NOMO-1 (cell line): ENCODE results near the gene FRRS1.

Experiments used
- DNase-seq, 2 experiments: peaks; one replicate each; lab custom pipeline; 2025; ENCODE audit not compliant: unreplicated experiment in 2 of 2; lab: John Stamatoyannopoulos, UW

FRRS1 gene, protein sequence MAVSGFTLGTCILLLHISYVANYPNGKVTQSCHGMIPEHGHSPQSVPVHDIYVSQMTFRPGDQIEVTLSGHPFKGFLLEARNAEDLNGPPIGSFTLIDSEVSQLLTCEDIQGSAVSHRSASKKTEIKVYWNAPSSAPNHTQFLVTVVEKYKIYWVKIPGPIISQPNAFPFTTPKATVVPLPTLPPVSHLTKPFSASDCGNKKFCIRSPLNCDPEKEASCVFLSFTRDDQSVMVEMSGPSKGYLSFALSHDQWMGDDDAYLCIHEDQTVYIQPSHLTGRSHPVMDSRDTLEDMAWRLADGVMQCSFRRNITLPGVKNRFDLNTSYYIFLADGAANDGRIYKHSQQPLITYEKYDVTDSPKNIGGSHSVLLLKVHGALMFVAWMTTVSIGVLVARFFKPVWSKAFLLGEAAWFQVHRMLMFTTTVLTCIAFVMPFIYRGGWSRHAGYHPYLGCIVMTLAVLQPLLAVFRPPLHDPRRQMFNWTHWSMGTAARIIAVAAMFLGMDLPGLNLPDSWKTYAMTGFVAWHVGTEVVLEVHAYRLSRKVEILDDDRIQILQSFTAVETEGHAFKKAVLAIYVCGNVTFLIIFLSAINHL

DNA sequence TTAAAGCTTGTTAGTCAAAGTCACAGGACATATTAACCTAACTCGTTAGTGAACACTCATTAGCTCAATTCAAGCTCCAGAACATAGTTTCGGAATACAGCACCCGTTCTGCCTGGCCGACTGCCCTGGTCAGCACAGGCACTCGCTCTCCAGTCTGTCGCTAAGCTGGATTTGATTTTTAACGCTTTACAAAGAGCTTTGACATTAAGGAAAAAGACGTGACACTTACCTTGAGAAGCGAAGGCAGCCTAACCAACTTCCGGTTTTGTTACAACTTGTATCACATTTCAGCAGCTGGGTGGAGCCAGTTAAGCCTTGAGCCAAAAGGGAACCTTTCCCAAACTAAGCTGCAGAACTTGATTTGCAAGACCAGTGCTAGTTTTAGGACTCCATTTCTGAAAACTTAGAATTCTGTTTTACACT lies at the start of gene FRRS1:
FRRS1 (minus strand) TSS at position 258 of the 423 bp plus-strand sequence. CDS start 17,867 bp downstream, outside the sequence.
- DNase-seq, result peak; percentile 91

DNA sequence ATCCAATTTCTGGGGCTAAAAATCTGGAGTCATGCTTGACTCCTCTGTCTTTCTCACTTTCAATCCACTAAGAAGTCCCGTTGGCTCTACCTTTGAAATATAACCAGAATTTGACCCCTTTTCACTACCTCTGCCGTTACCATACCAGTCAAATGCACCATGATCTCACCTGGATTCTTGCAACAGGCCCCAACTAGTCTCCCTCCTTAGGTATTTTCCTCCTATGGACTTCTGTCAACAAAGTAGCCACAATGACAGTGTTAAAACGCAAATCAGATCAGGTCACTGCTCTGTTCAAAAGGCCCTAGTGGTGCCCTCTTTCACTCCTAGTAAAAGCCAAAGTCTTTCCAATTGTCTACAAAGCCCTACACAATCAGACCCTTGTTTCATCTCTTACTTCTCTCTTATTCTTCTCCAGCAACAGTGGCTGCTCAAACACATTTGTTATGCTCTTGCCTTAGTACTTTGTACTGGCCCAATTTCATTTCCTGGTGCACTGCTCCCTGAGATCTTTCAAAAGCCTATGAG lies 48.0 kb upstream of the FRRS1 start:
- no peak for DNase-seq

DNA sequence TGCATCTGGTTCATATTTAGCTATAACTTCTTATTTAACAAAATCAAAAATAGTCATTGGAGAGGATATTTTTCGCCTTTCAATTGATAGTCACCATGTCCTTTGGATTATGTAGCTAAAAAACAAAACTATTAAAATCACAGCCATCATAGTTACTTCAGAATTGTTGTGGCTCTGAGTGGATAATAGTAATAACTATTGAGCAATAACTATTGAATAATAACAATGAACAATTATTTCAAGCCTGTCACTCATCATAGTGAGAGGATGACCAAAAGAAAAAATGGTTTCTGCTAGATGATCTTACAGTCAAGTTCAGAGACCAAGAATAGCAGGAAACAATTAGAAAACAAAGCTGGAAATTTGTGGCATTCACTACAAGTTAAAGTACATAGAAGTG lies 45.3 kb upstream of the FRRS1 start:
- DNase-seq, result no peak

DNA sequence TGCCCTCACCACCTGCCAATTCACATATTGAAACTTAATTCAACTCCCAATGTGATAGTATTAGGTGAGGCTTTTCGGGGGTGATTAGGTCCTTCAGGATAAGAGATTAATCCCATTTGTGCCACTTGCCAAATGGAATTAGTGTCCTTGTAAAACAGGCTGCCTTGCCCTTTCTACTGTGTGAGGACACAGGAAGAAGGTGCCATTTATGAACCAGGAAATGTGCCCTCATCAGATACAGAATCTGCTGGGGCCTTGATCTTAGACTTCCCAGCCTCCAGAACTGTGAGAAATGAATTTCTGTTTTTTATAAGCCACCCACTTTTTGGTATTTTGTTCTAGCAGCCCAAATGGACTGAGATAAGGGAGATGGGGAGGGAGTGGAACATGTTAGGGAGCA lies 44.6 kb upstream of the FRRS1 start:
- DNase-seq, result no peak

- peak; percentile 68 to 82 for DNase-seq
Observed at GRCh38 chr1:99808391-99809115, 42.1 kb upstream of the FRRS1 start.

- DNase-seq, result no peak
Observed at GRCh38 chr1:99806882-99807281, 40.4 kb upstream of the FRRS1 start.

DNA sequence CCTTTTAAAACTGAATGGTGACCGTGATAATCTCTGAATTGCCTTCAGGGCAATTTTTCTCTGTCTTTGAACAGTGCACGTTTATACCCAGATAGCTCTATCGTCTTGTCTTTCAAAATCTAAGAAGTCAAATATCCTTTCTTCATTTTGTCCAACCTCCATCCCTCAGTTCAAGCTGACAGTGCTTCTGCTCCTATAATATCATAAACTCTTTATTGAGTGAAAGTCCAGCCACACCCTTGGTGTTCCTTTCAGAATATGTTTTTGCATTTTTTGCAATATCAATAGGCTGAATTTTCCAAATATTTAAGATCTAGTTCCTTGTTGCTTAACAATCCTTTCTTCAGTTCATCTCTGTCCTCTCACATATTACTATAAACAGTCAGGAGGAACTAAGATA lies 35.1 kb upstream of the FRRS1 start:
- DNase-seq, result no peak

- peak; percentile 48 to 68 for DNase-seq
Observed at GRCh38 chr1:99793861-99794260, 27.4 kb upstream of the FRRS1 start.

DNA sequence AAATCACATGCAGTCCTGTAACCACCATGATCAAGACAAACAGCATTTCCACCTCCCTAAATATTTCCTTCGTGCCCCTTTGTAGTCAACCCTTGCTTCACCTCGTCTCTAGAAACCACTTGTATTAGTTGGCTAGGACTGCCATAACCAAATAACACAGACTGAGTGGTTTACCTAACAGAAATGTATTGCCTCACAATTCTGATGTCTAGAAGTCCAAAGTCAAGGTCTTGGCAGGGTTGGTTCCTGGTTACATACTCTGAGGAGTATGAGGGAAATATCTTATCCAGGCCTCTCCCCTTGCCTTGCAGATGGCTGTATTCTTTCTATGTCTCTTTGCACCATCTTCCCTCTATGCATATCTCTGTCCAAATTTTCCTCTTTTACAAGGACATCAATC lies 23.3 kb upstream of the FRRS1 start:
- DNase-seq, result no peak

DNA sequence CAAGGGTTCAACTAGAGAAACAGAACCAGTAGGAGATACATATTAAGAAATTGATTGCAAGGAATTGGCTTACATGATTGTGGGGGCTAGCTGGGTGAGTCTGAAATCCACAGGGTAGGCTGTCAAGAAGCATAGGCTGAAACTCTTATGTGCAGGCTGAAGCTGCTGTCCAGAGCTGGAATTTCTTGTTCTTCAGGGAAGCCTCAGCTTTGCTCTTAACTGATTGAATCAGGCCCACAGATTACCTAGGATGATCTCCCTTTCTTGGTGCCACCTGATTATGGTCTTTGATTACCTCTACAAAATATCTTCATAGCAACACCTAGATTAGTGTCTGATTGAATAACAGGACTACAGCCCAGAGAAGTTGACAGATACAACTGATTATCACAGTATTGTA lies 22.5 kb upstream of the FRRS1 start:
- DNase-seq, result no peak

GRCh38 chr1:99786751-99787501 lies 20.5 kb upstream of the FRRS1 start:
- no peak for DNase-seq

DNA sequence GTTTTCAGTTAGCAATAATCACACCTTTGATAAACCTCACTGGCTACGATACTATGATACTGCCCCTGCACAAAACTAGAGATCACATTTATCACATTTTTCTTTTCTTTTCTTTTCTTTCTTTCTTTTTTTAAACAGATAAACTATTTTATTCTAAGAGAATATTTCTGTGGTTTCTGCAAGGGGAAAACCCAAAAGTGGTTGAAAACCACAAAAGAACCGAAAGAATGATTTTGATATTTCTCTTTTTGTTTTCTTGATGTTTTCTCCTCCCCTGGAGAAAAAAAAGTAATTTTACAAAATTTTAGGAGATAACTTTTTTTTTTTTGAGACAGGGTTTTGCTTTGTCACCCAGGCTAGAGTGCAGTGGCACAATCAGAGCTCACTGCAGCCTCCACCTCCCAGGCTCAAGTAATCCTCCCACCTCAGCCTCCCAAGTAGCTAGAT lies 18.4 kb upstream of the FRRS1 start:
- DNase-seq, result no peak

GRCh38 chr1:99784143-99784542 lies 17.7 kb upstream of the FRRS1 start:
- DNase-seq, result no peak

- DNase-seq, result no peak
Observed at GRCh38 chr1:99782920-99783319, 16.5 kb upstream of the FRRS1 start.

- DNase-seq, result no peak
Observed at GRCh38 chr1:99782397-99782796, 16.0 kb upstream of the FRRS1 start.

DNA sequence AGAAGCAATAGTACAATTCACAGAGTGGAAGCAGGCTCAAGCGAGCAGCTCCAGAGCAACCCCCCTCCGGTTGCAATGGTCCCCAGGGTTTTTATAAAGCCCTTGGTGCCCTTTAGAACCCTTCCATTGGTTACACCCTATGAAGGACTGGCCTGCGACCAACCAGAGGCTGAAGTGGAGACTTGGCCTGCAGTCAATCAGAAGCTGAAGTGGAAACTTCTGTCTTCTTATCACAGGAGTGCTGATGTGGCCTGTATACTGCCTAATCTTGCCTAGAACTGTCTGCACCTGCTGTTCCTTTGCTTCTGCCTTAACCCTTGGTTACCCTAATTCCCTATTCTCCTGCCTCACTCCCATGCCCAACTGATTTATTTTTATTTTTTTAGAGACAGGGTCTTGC lies 15.4 kb upstream of the FRRS1 start:
- no peak for DNase-seq

GRCh38 chr1:99777752-99778151 lies 11.3 kb upstream of the FRRS1 start:
- DNase-seq, result no peak

GRCh38 chr1:99776120-99776519 lies 9.7 kb upstream of the FRRS1 start:
- peak in 1 of 2 experiments; percentile 23 for DNase-seq

GRCh38 chr1:99772809-99773208 lies 6.4 kb upstream of the FRRS1 start:
- no peak for DNase-seq

GRCh38 chr1:99771513-99771918 lies 5.1 kb upstream of the FRRS1 start:
- no peak for DNase-seq
